GM18505 (cell line): ENCODE measurements around the gene AGBL1.
"Not testable (repeated sequence)": the region's sequence is repeated elsewhere in the genome, so short reads cannot be mapped to it uniquely, and the experiment has no call there.

Source experiments
- ATAC-seq: cut with Tn5 transposase; IDR thresholded peaks from one replicate; pipeline ENCODE4 v1.9.1; 2021; ENCODE audit not compliant: unreplicated experiment
- POLR2A ChIP-seq: IDR thresholded peaks from 4 replicates; pipeline ENCODE4 v1.6.1; 2011; ENCODE audit warnings: borderline replicate concordance; ENCODE audit not compliant: insufficient read depth, insufficient read length; ENCODE audit errors: extremely low read depth

The AGBL1 gene

DNA sequence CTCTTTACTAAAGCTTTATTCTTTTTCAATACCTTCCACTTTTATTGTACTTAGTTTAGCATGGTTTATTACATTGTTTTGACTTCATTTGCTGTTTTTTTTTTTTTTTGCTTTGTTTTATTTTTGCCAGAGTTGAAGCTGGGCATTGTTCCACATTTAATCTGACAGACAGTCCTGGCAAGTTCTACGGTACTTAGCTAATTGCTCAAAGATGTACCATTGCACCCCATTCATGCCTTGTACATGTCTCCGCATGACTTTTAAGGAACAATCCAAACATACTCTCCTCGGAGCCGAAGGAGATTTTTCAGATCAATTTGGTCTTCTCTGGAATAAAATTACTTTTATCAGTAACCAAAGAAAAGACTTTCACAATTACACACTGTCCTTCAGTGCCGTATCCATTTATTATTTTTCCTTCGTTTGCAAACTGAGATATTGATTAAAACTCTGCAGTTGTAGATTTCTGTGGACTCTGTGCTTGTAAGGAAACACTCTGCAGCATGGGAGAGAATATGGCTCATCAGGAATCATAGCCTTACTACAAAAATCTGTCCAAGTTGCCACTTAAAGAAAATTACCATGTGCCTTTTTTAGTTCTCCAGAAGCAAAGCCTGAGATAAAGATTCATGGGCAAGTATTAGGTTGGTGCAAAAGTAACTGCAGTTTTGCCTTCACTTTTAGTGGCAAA is 952.0 kb downstream of the AGBL1 start:
- TF ChIP-seq POLR2A: no peak
- ATAC-seq: no peak

DNA sequence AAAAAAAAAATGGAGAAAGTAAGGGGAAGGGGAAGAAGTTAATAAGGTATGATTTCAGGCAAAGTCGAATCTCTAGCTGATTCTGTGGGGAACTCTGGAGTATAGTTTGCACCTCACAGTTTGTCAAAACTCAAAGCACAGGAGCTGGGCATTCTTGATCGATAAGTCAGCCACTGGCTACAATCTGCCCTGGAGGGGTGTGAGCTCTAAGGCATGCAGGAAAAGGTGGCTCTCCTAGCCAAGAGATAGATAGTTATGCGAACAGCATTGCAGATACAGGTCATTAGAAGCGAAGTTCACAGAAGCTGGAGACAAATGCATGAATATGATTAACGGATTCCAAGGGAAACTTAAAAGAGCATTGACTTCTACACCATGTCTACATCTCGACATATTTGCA is 952.6 kb downstream of the AGBL1 start:
- no peak for ATAC-seq

DNA sequence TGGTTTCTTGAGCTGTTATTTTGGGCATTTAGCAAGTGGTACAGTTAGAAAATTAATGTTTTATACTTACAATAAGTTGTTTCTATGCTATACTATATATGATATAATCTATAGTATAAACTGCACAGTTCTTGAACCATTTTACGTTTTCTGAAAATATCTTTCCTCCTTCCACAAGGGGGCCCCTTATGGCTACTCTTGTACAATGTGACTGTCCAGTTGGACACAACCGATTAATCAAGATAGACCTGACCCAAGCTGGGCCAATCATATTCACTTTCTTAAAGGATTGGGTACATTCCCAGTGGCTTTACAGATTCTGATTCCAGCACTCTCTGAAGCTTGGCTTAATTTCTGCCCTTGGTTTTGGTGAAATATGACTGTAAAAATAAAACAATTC is 953.4 kb downstream of the AGBL1 start:
- TF ChIP-seq POLR2A: no peak
- no peak for ATAC-seq

More for the DNA sequence above, 952.6 kb downstream of the AGBL1 start:
- no peak for TF ChIP-seq POLR2A

DNA sequence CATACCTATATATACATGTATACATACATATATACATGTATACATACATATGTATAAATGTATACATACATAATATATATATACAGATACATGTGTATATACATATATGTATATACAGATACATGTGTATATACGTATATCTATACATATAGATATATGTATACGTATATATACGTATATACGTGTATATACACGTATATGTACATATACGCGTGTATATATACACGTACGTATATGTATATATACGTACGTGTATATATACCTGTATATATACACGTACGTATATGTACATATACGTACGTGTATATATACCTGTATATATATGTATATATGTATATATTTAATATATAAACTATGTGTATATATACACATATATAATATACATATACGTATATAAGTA is 955.2 kb downstream of the AGBL1 start:
- ATAC-seq: no peak
- TF ChIP-seq POLR2A: no peak

DNA sequence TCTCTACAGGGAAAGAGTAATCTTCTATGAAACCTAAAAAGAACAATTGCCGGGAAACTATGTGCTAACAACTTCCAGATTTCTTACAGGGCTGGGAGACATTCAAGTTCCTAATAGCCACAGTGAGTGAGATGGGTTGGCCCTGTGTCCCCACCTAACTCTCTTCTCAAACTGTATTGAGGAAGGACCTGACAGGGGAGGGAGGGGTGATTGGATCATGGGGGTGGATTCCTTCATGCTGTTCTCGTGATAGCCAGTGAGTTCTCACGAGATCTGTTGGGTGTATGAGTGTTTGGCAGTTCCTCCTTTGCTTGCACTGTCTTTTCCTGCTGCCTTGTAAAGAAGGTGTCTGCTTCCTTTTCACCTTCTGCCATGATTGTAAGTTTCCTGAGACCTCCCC is 958.7 kb downstream of the AGBL1 start:
- TF ChIP-seq POLR2A: no peak
- no peak for ATAC-seq

DNA sequence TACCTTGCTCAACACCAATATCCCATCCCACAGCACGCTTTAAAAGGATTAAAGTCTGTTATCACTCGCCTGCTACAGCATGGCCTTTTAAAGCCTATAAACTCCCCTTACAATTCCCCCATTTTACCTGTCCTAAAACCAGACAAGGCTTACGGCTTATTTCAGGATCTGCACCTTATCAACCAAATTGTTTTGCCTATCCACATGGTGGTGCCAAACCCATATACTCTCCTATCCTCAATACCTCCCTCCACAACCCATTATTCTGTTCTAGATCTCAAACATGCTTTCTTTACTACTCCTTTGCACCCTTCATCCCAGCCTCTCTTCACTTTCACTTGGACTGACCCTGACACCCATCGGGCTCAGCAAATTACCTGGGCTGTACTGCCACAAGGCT is 962.9 kb downstream of the AGBL1 start:
- not testable (repeated sequence) for ATAC-seq

DNA sequence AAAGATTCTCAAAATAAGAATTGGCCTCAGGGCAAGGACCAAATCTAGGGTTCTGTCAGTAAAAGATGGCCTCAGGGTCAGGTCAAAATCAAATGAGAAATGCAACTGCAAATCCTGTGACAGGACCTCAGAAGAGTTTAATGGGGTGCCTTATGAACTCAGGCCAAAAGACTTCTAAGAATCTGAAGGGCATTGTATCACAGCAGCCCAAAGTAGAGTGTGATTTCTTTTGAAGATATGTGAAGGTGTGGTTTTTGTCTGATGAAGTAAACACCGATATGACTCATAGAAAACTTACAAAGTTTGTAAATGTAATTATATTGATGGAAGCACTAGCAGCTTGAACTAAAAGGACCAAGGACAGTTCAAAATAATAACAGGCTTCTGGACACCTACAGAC is 966.1 kb downstream of the AGBL1 start:
- ATAC-seq: no peak
- TF ChIP-seq POLR2A: no peak

DNA sequence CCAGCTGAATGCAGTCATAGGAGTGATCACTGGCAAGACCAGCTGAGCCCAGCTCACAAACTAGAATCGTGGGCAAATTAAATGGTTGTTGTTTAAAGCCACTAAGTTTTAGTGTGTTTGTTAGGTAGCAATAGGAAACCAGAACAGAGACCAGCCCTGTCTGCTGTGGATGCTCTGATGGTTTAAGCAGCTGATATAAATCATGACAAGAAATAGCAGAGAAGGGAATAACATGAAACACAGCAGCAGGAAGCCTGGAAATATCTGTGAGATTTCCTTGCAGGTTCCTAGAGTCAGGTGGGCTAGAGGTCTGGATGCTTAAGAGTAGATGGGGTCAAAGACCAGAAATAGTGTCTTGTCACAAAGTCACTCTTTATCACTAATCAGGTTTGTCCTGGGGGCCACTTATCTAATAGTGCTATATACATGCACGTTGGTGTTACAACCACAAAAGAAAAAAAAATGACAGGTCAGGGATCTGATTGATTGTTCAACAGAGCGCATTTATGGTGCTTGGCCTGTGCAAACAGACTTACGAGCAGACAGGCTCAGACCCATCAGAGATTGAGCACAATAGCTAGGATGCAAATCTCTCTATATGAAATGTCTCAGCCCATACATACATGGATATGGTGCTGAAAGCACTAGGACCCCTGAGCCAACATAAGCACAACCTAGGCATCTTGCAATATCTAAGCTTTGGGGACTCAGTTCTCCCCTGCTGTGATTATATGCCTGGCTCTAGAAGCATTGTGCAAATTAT is 967.7 kb downstream of the AGBL1 start:
- no peak for ATAC-seq
- TF ChIP-seq POLR2A: no peak
